IPS DF 19.7 (cell line): ENCODE results near the gene APLF.
"Not testable (repeated sequence)": the region's sequence is repeated elsewhere in the genome, so short reads cannot be mapped to it uniquely, and the experiment has no call there.

Source experiments
- DNase-seq: peaks from one replicate; pipeline ENCODE4 v3.0.0-alpha.2; 2013; ENCODE audit warnings: low read depth, low spot score

APLF gene

GRCh38 chr2:68441179-68441993, 26.0 kb upstream of the APLF start:
- DNase-seq, result no peak

DNA sequence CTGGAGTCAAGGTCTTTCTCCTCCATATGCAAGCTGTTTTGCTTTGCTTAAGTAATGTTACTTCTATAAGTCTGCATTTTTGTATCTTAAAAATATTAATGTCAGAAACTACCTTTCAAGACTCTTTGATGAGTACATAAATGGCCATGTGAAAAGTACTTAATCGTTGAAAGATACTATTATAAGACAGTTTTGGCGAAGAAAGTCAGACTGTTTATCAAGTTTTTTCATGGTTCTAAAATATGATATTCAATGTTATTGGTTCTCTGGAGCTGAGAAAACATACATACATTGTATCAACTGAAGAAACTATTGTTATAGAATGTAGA, 25.4 kb upstream of the APLF start:
- DNase-seq, result no peak

- not testable (repeated sequence) for DNase-seq
Observed at GRCh38 chr2:68446425-68446824, 21.0 kb upstream of the APLF start.

DNA sequence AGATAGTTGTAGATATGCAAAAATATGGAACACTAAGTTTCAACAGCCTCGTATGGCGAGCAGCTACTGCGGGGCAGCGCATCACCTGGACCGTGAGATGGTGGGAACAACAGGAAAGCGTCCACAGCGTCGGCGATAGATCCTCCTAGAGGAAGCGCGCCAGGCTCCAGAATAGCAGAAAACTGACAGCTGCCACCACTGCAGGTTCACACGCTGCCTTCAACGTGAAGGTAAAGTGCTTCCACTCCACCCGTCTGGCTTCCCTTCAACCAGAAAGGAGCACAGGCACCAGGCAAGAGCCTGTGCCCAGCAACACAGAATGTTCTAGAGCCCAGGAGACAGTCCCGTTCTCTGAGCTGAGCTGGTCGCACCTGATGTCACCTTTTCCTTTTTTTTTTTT, 20.3 kb upstream of the APLF start:
- DNase-seq, result no peak

DNA sequence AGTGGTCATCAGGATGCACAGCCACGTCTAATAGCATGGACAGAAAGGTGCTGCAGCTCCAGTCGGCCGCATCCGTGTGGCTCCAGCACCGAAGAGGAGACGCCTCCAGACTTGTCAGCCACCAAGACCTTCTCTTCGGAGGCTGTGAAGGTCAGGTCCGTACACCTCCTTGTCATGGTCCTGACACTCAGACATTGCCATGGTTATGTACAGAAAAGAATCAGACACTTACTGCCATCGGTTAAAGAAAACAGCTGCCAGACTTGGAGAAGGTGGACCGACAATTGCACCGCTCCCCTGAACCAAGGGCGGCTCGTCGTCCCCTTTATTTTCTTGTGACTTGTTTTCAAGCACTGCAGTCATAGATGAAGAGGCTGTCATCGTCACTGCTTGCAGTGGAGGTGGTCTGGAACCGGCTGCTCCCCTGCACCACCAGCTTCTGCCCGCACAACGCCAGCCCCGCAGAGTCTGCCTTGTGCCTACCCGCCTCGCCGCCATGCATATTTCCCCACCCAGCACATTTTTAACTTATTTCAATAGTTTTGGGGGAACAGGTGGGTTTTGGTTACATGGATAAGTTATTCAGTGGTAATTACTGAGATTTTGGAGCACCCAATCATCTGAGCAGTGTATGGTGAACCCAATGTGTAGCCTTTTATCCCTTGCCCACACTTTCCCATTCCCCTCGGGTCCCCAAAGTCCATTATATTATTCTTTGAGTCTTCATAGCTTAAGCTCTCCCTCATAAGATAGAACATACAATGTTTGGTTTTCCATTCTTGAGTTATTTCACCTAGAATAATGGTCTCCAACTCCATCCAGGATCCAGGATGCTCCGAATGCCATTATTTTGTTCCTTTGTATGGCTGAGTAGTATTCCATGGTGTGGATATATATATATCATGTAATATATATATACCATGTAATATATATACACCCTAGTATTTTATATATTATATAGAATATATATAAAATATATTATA, 18.4 kb upstream of the APLF start:
- DNase-seq, result no peak

GRCh38 chr2:68452158-68452900, 15.1 kb upstream of the APLF start:
- no peak for DNase-seq

DNA sequence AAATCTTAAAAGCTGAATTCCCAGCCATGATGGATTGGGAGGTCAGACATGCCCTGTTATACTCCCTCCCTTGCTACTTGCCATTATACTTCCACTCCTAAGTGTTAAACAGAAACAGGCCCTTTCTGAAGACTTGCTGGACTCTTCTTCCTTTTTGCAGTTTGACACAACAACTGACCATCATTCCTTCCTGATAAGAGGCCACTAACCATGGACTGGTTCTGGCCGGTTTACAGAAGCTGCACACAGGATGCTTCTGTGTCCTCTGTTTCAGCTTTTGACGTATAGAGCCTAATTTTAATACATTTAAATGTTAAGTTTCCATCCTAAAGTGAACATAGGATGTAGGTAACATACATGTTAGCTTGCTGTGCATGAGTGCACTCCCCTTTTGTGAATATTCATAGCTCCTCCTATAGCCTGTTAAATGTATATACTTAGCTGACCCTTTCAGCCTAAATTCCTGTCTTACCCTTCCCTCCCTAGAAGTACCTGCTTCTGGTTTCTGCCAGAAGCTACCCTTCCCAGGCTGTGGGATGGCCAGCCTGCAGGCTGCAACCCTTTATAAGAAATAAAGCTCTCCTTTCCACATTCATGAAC, 13.5 kb upstream of the APLF start:
- no peak for DNase-seq

- DNase-seq, result no peak
Observed at GRCh38 chr2:68454719-68455118, 12.7 kb upstream of the APLF start.

DNA sequence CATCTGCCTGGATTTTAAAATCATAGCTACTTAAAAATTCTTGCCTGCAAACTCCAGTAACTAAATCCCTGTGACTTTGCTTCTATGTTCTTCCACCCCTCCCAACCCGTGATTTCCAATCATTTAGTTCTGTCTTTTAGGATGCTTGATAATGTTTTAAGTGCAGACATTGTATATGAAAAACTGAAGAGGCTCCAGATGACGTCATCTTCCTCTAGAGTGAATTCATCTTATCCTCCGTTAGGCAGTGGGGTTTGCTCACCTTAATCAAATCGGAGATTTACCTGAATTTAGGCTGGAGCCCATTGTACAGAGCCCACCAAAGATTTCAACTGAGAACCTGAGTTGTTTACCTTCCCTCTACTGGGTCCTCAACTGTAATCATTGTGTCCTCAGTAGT, 11.2 kb upstream of the APLF start:
- DNase-seq, result no peak

DNA sequence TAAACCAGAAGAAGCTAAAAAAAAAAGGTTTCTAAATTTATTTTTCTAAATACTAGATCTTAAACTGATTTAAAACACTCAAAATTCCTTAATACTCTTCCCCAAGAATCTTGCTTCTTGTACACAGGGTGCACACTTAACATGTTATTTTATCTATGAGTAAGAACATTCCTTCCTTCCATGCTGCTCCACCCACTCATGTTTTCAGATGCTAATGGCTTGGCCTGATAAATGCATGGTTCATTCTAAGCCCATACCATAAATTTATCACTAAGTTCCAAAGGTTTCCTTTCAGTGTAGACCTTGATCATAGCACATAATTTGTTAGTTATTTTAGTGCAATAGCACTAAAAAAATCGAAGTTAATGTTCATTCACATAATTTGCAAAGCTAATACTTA, 8.4 kb upstream of the APLF start:
- DNase-seq, result no peak

- no peak for DNase-seq
Observed at GRCh38 chr2:68463287-68463877, 4.0 kb upstream of the APLF start.

- no peak for DNase-seq
Observed at GRCh38 chr2:68464651-68465050, 2.7 kb upstream of the APLF start.

DNA sequence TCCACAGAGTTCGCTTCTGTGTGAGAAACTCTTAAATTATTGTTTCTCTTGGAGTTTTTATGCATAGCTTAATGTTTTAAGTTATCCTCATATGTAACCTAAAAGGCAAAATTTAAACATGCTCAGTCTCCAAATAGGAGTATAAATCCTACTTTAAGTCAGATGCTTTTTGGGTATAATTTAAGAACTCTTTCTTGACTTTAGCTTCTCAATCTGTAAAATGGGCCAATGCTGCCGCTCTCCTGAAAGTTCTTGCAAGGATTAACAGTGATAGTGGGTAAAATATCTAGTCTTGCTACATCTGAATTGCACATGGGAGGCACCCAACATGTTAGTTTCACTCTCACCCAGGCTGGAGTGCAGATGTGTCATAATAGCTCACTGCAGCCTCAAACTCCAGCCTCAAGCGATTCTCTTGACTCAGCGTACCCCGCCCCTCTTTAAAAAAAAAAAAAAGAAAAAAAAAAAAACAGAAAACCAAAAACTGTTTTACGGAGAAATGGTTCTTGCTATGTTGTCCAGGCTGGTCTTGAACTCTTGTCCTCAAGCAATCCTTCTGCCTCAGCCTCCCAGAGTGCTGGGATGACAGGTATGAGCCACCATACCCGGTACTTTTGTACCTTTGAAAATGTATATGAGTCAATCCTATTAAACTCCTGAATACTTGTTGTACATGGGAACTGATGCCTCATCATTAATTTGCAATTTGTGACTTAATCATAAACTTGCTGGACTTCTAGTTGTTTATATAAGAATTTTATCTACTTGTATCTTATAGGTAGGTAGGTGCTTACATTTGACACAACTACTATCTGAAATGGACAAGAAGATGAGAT, 2.1 kb upstream of the APLF start:
- DNase-seq, result no peak

DNA sequence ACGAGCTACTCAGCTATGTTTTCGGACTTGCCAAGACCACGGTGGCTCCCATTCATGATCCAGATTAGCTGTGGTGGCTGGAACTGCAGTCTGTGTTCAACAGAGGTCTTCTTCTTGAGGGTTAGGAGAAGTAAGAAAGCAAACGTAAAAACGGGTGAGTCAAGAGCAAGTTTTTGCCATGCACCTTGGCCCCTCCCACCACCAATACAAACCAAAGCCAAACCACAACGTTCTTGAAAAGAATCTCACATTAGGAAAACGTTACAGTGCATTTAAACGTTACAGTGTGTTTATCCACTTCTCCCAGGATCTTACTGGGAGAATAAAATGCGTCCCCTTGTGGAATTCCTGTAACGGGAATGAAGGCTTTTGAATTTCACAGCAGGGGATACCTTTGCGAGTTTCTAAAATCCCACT, 1.0 kb upstream of the APLF start:
- DNase-seq, result no peak

DNA sequence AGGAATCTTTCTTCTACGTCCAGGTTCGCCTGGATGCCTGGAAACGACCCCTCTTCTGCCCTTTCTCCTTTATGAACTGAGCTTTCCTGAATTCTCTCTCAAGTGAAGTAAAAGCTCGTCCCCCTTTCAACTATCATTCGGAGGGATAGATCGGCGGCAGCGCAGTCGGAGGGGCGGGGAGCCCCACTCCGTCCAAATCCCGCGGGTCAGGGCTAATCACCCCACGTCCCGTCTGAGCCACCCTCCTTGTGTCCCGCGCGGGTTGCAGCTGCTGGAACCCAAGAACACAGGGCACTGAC, 658 bp upstream of the APLF start:
- no peak for DNase-seq

- no peak for DNase-seq
Observed at GRCh38 chr2:68468801-68469200, 1.4 kb downstream of the APLF start.

GRCh38 chr2:68469935-68470334, 2.5 kb downstream of the APLF start:
- DNase-seq, result no peak

DNA sequence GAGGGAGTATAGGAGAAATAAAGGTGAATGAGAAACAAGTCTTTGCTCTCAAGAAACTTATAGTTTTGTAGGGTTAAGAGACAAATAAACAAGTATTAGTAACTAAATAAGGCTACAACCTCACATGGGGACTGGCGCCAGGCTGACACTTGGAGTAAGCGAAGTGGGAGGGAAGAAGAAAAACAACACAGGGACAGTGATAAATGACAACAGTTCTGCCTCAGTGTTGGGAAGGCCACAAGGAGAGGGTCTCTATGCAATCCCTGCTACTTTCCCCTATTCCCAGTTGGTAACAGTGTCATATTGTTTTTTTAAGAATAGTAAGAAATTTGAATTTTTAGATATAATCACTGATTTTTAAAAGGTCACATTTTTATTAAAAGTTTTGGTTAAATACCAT, 4.0 kb downstream of the APLF start:
- DNase-seq, result no peak

- DNase-seq, result no peak
Observed at GRCh38 chr2:68472796-68473414, 5.5 kb downstream of the APLF start.

- no peak for DNase-seq
Observed at GRCh38 chr2:68475110-68475509, 7.7 kb downstream of the APLF start.
